GM12878 (cell line): ENCODE results near the gene ATOSB. TPM values are rescaled to one million over a fixed set of nuclear protein-coding genes. Genes with fewer than 3 reads are reported as not detected.

Experiments used
- ATF7 ChIP-seq: fragments of 450-650 bp; IDR thresholded peaks from 2 replicates; pipeline ENCODE4 v1.6.1; 2016; ENCODE audit warnings: low read depth, mild to moderate bottlenecking
- CHD2 ChIP-seq: IDR thresholded peaks from 2 replicates; pipeline ENCODE4 v1.6.1; 2011; ENCODE audit warnings: low read depth, low read length, improper control_type of control experiment, borderline replicate concordance
- CREB1 ChIP-seq: IDR thresholded peaks from 2 replicates; pipeline ENCODE4 v1.6.1; 2012; ENCODE audit warnings: low read depth, mild to moderate bottlenecking, inconsistent platforms
- MYC ChIP-seq: IDR thresholded peaks from 2 replicates; pipeline ENCODE4 v1.6.1; 2011; ENCODE audit warnings: mild to moderate bottlenecking, low read length, moderate library complexity, inconsistent platforms; ENCODE audit not compliant: insufficient read depth, insufficient replicate concordance, insufficient read length, severe bottlenecking
- NBN ChIP-seq: fragments of 450-650 bp; IDR thresholded peaks from 2 replicates; pipeline ENCODE4 v1.6.1; 2016
- POLR2AphosphoS2 ChIP-seq: IDR thresholded peaks from 2 replicates; pipeline ENCODE4 v1.6.1; 2011; ENCODE audit warnings: low read depth, mild to moderate bottlenecking, low read length, improper control_type of control experiment, moderate library complexity
- POLR2AphosphoS5 ChIP-seq: IDR thresholded peaks from 2 replicates; pipeline ENCODE4 v1.6.1; 2011; ENCODE audit warnings: mild to moderate bottlenecking, low read length, inconsistent platforms
- SREBF2 ChIP-seq: IDR thresholded peaks from 2 replicates; pipeline ENCODE4 v1.6.1; 2012; ENCODE audit warnings: mild to moderate bottlenecking, low read length
- TAF1 ChIP-seq: IDR thresholded peaks from 2 replicates; pipeline ENCODE4 v1.6.1; 2011; ENCODE audit warnings: mild to moderate bottlenecking, low read depth, low read length, borderline replicate concordance
- TCF3 ChIP-seq: IDR thresholded peaks from 2 replicates; pipeline ENCODE4 v1.6.1; 2012; ENCODE audit warnings: low read depth, mild to moderate bottlenecking, low read length, borderline replicate concordance; ENCODE audit not compliant: insufficient read depth
- YY1 ChIP-seq: IDR thresholded peaks from 2 replicates; pipeline ENCODE4 v1.6.1; 2011; ENCODE audit warnings: low read depth, mild to moderate bottlenecking, low read length
- ZNF217 ChIP-seq: fragments of 450-650 bp; IDR thresholded peaks from 2 replicates; pipeline ENCODE4 v1.6.1; 2017; ENCODE audit warnings: antibody characterized with exemption, mild to moderate bottlenecking
- polyA plus RNA-seq, 11 experiments: library from polyadenylated mRNA; depleted of rRNA in 4 of 11; unstranded in 6 of 11; stranded (reverse) in 5 of 11; fragments of >200 nt; fragmentation: Nextera tagmentation in 4 of 11; fragmentation: Illumina TruSeq in 1 of 11; extraction: Ambion mirVana in 4 of 11; extraction: Trizol in 1 of 11; gene quantifications; 1 replicate in 1 of 11; 2 replicates in 10 of 11; pipeline versions ENCODE4 v1.2.1 to v1.2.3, GENCODE V29; 2011 to 2016; ENCODE audit warnings: inconsistent platforms in 2 of 11, missing spikeins in 2 of 11, low read depth in 1 of 11
- total RNA-seq, 4 experiments: library from RNA; depleted of rRNA in 3 of 4; stranded (reverse); fragments of >200 nt in 3 of 4; fragmentation: Illumina TruSeq in 1 of 4; extraction: Trizol in 1 of 4; gene quantifications; 2 replicates each; pipeline versions ENCODE4 v1.2.1 to v1.2.3, GENCODE V29; 2013 to 2021
- TF ChIP-seq, protein P1 (sequence below): fragments of 150-350 bp; IDR thresholded peaks from 2 replicates; pipeline ENCODE4 v1.6.1; 2016; ENCODE audit warnings: low read depth, low read length

ATOSB gene
- total and polyA plus RNA-seq, 10 of the 15 experiments (the other 5 are each of a cell fraction or from before 2014, with no cell fraction given): 0.60 to 5.4 (median 2.5) TPM

DNA sequence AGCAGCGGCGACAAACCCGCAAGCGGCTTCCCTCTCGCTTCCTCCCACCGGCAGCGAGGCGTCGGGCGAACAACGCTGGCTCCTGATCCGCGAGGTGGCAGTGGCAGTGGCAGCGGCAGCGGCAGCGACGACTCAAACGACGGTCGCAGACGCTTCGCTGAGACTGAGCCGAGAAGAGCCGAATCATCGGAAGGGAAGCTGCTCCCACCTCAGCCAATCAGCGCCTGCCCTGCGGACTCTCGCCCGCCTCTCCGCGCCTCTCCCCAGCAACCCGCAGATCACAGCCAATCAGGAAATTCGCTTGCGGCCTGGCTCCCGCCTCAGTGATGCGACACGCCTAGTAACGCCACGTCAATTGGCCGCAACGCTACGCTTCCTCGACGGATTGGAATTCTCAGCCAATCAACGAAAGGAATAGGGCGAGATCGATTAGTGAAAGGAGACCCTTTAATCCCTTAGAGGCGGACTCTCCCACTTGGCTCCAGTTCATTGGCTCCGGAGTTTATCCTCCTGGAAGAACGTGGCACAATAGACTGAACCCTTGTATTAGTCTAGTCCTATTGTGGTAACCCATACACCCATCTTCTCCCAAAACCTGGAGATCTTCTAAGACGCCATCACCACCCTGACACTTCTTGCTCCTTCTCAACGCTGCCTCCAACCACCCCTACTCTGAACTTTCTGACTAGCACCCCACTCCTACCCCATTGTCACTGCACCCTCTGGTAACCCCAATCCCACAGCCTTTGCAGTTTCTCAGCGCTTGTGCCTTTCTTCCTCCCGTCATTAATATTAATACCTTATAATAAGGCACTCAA lies 43.0 kb downstream of the ATOSB start, which contains the start of gene VCP (continued):
- 0 out of 2 replicates have a peak, but pooled peaks have one; percentile 7 for TF ChIP-seq SREBF2
- TF ChIP-seq, protein P1, sequence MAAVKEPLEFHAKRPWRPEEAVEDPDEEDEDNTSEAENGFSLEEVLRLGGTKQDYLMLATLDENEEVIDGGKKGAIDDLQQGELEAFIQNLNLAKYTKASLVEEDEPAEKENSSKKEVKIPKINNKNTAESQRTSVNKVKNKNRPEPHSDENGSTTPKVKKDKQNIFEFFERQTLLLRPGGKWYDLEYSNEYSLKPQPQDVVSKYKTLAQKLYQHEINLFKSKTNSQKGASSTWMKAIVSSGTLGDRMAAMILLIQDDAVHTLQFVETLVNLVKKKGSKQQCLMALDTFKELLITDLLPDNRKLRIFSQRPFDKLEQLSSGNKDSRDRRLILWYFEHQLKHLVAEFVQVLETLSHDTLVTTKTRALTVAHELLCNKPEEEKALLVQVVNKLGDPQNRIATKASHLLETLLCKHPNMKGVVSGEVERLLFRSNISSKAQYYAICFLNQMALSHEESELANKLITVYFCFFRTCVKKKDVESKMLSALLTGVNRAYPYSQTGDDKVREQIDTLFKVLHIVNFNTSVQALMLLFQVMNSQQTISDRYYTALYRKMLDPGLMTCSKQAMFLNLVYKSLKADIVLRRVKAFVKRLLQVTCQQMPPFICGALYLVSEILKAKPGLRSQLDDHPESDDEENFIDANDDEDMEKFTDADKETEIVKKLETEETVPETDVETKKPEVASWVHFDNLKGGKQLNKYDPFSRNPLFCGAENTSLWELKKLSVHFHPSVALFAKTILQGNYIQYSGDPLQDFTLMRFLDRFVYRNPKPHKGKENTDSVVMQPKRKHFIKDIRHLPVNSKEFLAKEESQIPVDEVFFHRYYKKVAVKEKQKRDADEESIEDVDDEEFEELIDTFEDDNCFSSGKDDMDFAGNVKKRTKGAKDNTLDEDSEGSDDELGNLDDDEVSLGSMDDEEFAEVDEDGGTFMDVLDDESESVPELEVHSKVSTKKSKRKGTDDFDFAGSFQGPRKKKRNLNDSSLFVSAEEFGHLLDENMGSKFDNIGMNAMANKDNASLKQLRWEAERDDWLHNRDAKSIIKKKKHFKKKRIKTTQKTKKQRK: peak; percentile 92
- TF ChIP-seq NBN: peak; percentile 92
- peak; percentile 91 for TF ChIP-seq POLR2AphosphoS2
- TF ChIP-seq ATF7: peak; percentile 48
- peak; percentile 99 for TF ChIP-seq CREB1
- TF ChIP-seq CHD2: peak; percentile 97
- peak; percentile 50; the same call in 1 of the 2 replicates for TF ChIP-seq TAF1
- TF ChIP-seq TCF3: 0 out of 2 replicates have a peak, but pooled peaks have one; percentile 63
- TF ChIP-seq ZNF217: no peak
- peak; percentile 92 for TF ChIP-seq POLR2AphosphoS5
- no peak for TF ChIP-seq MYC
- TF ChIP-seq YY1: no peak
